Right atrium auricular region (tissue), 2 donors: ENCODE data around the gene BIRC7. TPM values are rescaled to one million over a fixed set of nuclear protein-coding genes. Genes with fewer than 3 reads are reported as not detected.

Experiments
- DNase-seq: peaks from one replicate; pipeline ENCODE4 v3.0.0-alpha.2; 2019; ENCODE audit warnings: low spot score
- H3K27ac ChIP-seq, 2 donors: fragments of 200-600 bp; sonication (generic); 1 replicate in 1 of 2; 2 replicates in 1 of 2; pipeline ENCODE4 v1.5.1; 2016 to 2019
- H3K27me3 ChIP-seq, 2 donors: fragments of 200-600 bp; sonication (generic); one replicate each; pipeline versions ENCODE4 v1.5.1 to v1.6.0; 2017 to 2019
- H3K36me3 ChIP-seq: fragments of 200-600 bp; sonication (generic); one replicate; pipeline ENCODE4 v1.5.1; 2016
- H3K4me1 ChIP-seq, 2 donors: fragments of 200-600 bp; sonication (generic); one replicate each; pipeline versions ENCODE4 v1.5.1 to v1.6.0; 2017 to 2019
- H3K4me3 ChIP-seq, 2 donors: fragments of 200-600 bp; sonication (generic); 1 replicate in 1 of 2; 2 replicates in 1 of 2; pipeline ENCODE4 v1.5.1; 2017 to 2019; ENCODE audit warnings: mild to moderate bottlenecking in 1 of 2, moderate library complexity in 1 of 2
- H3K9me3 ChIP-seq, 2 donors: fragments of 200-600 bp; sonication (generic); one replicate each; pipeline ENCODE4 v1.5.1; 2019
- CTCF ChIP-seq, 2 donors: fragments of 200-600 bp; sonication (generic); IDR thresholded peaks; one replicate each; pipeline ENCODE4 v1.5.1; 2019; ENCODE audit warnings: antibody characterized with exemption in 2 of 2
- total RNA-seq, 2 donors: library from RNA; depleted of rRNA; stranded (reverse); fragments of >200 nt; gene quantifications; one replicate each; pipeline ENCODE4 v1.1.0, GENCODE V29; 2016

BIRC7 gene
- total RNA-seq, 2 donors from 2014 or later: not detected

- DNase-seq: no peak
- no peak for TF ChIP-seq CTCF (IDR thresholded peaks at IDR 0.05)
- Histone ChIP-seq H3K4me3 (no peak overlapping the region), H3K27me3 (no peaks in the 10 kb centered on the region), H3K9me3 (no peaks in the 10 kb centered on the region), H3K36me3 (no peaks in the 10 kb centered on the region), H3K4me1 (no peaks in the 10 kb centered on the region), H3K27ac (no peak overlapping the region)
Observed at GRCh38 chr20:63240004-63240403, 4.3 kb downstream of the BIRC7 start.

GRCh38 chr20:63241272-63241671 is 5.6 kb downstream of the BIRC7 start:
- Histone ChIP-seq H3K9me3 (no peaks in the 10 kb centered on the region), H3K27ac (no peak overlapping the region), H3K4me3 (no peak overlapping the region), H3K27me3 (no peaks in the 10 kb centered on the region), H3K36me3 (no peaks in the 10 kb centered on the region), H3K4me1 (no peaks in the 10 kb centered on the region)
- TF ChIP-seq CTCF (IDR thresholded peaks at IDR 0.05): no peak
- DNase-seq: no peak

- Histone ChIP-seq H3K27ac (no peak overlapping the region), H3K27me3 (no peaks in the 10 kb centered on the region), H3K4me1 (no peaks in the 10 kb centered on the region), H3K9me3 (no peaks in the 10 kb centered on the region), H3K4me3 (no peak overlapping the region), H3K36me3 (no peaks in the 10 kb centered on the region)
- no peak for DNase-seq
- TF ChIP-seq CTCF (IDR thresholded peaks at IDR 0.05): no peak
Observed at GRCh38 chr20:63242736-63243135, 7.0 kb downstream of the BIRC7 start.

GRCh38 chr20:63243604-63244247 is 8.0 kb downstream of the BIRC7 start:
- Histone ChIP-seq H3K27ac (no peak overlapping the region), H3K9me3 (no peaks in the 10 kb centered on the region), H3K4me3 (no peak overlapping the region), H3K27me3 (peaks cover 0 to 3% of the 10 kb centered on the region in 2 donors), H3K4me1 (no peaks in the 10 kb centered on the region), H3K36me3 (no peaks in the 10 kb centered on the region)
- TF ChIP-seq CTCF (IDR thresholded peaks at IDR 0.05): no peak
- no peak for DNase-seq

- Histone ChIP-seq H3K36me3 (no peaks in the 10 kb centered on the region), H3K27me3 (peaks cover 0 to 3% of the 10 kb centered on the region in 2 donors), H3K4me3 (no peak overlapping the region), H3K4me1 (no peaks in the 10 kb centered on the region), H3K27ac (no peak overlapping the region), H3K9me3 (no peaks in the 10 kb centered on the region)
- no peak for DNase-seq
- TF ChIP-seq CTCF (IDR thresholded peaks at IDR 0.05): no peak
Observed at GRCh38 chr20:63244468-63244867, 8.8 kb downstream of the BIRC7 start.
